ENCODE measurements around the gene MYOC.
"Not testable (repeated sequence)": the region's sequence is repeated elsewhere in the genome, so short reads cannot be mapped to it uniquely, and the experiment has no call there.

MYOC gene

DNA sequence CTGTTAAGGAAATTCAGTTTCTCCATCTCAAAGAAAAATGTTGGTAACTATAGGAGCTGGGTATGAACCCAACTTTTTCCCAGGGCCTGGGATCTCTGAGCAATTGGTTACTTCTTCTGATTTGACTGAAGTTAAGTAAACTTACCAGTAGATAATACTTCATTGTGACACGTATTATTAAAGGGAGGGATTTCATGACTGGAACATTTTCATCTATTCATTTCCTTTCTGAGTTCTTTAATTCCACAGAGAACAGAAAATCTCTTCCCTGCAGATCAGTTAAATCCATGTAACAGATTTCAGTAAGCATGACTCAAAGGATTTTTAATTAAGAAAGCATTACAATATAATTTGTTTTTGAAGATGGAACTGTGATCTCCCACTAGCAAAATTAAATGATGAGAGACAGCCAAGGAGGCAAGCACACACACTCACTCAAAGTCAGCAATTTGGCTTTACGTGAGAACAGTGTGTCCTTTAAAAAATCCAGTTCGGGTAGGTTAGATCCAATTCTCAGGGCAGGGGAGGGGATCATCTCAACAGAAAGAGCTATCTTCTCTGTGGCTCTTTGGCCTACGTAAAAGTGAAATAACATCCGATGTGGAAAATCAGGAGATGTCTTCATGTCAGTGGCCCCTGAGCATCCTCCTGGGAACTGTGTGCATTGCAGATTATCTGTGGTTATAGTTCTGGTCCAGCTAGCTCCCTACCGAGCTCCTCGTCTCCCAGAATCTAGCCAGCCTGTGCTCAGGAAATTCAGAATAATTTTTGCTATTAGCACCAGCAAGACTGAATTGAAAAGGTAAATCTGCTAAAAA is 10.8 kb upstream of the MYOC start:
- no peak for DNase-seq (ENCODE audit: low spot score)
- in situ Hi-C loops (cut with MboI; ENCODE audit: low pct_unique_long_range_greater_than_20kb, low sequenced_read_pairs, unreplicated experiment), result no loop called here
- TF ChIP-seq, protein P1, sequence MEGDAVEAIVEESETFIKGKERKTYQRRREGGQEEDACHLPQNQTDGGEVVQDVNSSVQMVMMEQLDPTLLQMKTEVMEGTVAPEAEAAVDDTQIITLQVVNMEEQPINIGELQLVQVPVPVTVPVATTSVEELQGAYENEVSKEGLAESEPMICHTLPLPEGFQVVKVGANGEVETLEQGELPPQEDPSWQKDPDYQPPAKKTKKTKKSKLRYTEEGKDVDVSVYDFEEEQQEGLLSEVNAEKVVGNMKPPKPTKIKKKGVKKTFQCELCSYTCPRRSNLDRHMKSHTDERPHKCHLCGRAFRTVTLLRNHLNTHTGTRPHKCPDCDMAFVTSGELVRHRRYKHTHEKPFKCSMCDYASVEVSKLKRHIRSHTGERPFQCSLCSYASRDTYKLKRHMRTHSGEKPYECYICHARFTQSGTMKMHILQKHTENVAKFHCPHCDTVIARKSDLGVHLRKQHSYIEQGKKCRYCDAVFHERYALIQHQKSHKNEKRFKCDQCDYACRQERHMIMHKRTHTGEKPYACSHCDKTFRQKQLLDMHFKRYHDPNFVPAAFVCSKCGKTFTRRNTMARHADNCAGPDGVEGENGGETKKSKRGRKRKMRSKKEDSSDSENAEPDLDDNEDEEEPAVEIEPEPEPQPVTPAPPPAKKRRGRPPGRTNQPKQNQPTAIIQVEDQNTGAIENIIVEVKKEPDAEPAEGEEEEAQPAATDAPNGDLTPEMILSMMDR (IDR thresholded peaks at IDR 0.05; ENCODE audit: extremely low read depth, insufficient read depth, missing control alignments), result no peak

DNA sequence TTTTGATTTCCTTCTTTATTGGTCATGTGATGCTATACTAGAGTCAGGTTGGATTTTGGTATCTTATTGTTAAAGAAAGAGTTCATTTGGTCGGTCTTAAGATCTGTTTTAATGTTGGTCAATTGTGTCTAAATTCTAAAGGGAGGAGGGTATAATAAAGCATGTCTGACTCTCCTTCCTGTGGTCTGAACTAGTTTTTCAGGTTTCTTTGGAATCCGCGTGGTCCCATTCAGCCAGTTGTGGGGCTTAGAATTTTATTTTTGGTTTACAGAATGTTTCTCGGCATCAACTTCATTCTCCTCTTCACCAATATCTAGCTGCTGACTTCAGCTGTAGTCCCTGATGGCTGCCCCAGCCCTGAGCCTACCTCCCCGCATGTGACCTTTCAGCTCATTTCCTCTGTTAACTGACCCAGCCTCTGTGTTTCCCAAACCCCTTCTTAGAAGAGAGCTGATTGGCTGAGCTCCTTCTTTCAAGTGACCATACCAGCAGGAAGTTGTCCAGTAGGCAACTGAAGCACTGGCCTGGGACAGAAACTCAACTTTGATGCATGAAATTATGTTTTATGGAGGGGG is 8.7 kb upstream of the MYOC start:
- in situ Hi-C loops (cut with MboI; ENCODE audit: low pct_unique_long_range_greater_than_20kb, low sequenced_read_pairs, unreplicated experiment), result no loop called here

DNA sequence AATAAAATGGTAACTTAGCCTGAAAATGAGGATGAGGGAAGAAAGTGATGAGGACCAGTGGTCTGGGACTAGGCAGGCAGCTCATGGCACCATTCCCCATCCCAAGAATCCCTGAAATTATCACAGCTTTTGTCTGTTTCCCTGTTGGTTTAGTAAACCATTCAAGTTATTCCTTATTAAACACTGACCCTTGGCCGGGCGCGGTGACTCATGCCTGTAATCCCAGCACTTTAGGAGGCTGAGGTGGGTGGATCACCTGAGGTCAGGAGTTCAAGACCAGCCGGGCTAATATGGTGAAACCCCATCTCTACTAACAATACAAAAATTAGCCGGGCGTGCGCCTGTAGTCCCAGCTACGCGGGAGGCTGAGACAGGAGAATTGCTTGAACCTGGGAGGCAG is 3.7 kb upstream of the MYOC start:
- DNase-seq (ENCODE audit: low spot score); in situ Hi-C loops (cut with MboI; ENCODE audit: low pct_unique_long_range_greater_than_20kb, low sequenced_read_pairs, unreplicated experiment): not testable (repeated sequence)

More for the DNA sequence above, 8.7 kb upstream of the MYOC start:
- DNase-seq (ENCODE audit: low spot score), result no peak
- TF ChIP-seq, protein P1 (IDR thresholded peaks at IDR 0.05; ENCODE audit: extremely low read depth, insufficient read depth, missing control alignments), result no peak

DNA sequence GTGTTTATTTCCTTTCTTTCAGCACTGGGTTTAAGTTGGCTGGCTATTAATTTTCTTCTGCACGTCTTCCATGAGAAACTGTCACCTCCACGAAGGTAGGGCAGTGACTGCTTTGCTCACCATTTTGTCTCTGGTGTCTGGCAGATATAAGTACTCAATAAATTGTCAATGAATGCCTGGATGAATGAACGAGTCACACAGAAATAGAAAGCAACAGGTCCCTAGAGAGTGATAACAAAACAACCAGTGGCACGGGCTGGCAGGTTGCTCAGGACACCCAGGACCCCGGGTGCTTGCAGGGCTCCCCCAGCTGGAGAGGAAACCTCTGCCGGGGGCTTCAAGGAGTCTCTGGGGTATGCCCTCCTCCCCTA is 3.2 kb upstream of the MYOC start:
- TF ChIP-seq, protein P1 (IDR thresholded peaks at IDR 0.05; ENCODE audit: extremely low read depth, insufficient read depth, missing control alignments), result no peak
- DNase-seq (ENCODE audit: low spot score), result no peak
- in situ Hi-C loops (cut with MboI; ENCODE audit: low pct_unique_long_range_greater_than_20kb, low sequenced_read_pairs, unreplicated experiment), result no loop called here

DNA sequence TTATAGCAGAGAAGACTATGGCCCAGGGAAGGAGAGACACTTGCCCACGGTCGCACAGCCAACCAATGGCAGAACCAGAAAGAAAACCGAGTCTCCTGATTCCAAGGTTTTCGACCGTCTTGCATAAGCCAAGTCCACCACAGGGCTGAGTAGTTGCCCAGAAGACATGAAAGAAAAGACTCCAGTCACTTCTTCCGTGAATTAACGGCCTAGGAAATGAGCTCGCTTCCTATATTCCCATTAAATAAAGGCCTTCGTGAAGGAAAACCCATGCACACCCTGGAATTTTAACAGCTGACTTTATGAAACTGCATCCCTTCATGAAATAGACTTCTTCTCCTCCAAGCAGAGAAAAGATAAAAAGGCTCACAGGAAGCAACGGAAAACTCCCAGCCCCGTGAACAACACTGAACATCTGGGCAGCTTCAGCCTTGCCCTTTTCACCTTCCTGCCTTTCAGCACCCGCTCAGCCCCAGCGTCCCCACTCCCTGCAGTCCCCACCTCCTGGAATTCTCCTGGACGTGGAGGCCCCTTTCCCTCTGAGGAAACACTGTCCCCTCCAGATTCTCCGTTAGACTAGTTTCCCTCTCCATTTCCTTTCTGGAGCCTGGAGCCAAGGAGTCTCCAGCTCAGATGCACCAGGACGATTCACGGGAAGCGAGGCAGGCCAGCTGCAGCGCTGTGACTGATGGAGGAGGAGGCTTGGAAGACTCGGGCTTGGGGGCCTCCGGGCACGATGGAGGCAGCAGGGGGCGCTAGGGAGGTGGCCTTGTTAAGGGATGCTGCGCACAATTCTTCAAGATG is 2.7 kb upstream of the MYOC start:
- peak; percentile 67 for DNase-seq (ENCODE audit: low spot score)

DNA sequence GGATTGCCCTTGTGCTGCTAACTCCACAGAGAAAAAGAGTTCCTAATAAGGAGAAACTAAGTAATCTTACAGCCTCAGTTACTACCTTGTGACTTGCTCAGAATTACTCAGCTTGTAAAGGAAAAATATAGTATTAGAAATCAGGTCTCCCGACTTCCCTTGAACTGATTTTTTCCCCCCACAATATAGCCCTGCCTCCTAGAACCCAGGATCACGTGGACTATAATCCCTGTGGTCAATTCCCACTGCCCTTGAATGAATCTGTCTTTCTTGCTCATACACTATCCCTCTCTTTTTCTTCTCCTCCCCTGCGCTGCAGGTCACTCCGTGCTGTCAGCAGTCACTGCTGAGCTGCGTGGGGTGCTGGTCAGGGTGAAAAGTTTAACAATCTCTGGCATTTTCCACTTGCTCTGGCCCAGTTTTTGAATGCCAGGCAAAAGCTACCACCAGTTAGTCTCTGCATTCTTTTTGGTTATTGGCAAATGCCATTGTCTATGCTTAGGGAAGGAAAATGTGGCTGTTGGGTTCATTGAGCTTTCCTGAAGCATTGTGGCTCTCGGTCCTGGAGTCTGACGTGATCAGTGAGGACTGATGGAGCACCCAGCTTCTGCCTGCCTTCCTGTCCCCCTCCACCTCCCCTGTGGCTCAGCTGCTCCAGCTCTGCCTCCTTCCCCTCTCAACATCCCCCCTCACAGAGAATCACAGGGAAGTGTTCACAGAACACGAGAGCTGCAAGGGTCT is 1.9 kb upstream of the MYOC start:
- TF ChIP-seq, protein P1 (IDR thresholded peaks at IDR 0.05; ENCODE audit: extremely low read depth, insufficient read depth, missing control alignments), result no peak
- in situ Hi-C loops (cut with MboI; ENCODE audit: low pct_unique_long_range_greater_than_20kb, low sequenced_read_pairs, unreplicated experiment), result no loop called here
- no peak for DNase-seq (ENCODE audit: low spot score)

More for the DNA sequence above, 2.7 kb upstream of the MYOC start:
- TF ChIP-seq, protein P1 (IDR thresholded peaks at IDR 0.05; ENCODE audit: extremely low read depth, insufficient read depth, missing control alignments), result peak; percentile 86
- in situ Hi-C loops (cut with MboI; ENCODE audit: low pct_unique_long_range_greater_than_20kb, low sequenced_read_pairs, unreplicated experiment), result no loop called here

Data from GM13977 (cell line).